Common myeloid progenitor, CD34-positive (primary cell): ENCODE measurements around the gene MAP3K21.

Source experiments
- CTCF ChIA-PET: fragments of 350-600 bp; sonication (Branson Sonifier 250); formaldehyde crosslinking; loops from one replicate; lab custom pipeline; 2021; ENCODE audit warnings: antibody characterized with exemption; lab: Charles Lee
- POLR2A ChIA-PET: fragments of 350-600 bp; sonication (Branson Sonifier 250); formaldehyde crosslinking; loops from one replicate; lab custom pipeline; 2021; ENCODE audit warnings: antibody characterized with exemption; lab: Charles Lee
- DNase-seq, 3 donors: peaks; one replicate each; pipeline versions ENCODE4 v3.0.0 to v3.0.0-alpha.2; 2013
- H3K27ac ChIP-seq, 2 experiments: 1 replicate in 1 of 2; 2 replicates in 1 of 2; pipeline ENCODE4 v1.7.0; 2013; ENCODE audit warnings: inconsistent platforms in 2 of 2, low read length in 2 of 2, mild to moderate bottlenecking in 2 of 2, low read depth in 1 of 2, moderate library complexity in 1 of 2; ENCODE audit not compliant: severe bottlenecking in 2 of 2, insufficient read depth in 1 of 2, poor library complexity in 1 of 2
- H3K27me3 ChIP-seq, 5 experiments: replicated peaks in 2 of 5; 1 replicate in 3 of 5; 2 replicates in 2 of 5; pipeline versions ENCODE4 v1.6.1 to v1.7.0; 2013; ENCODE audit warnings: low read length in 4 of 5, mild to moderate bottlenecking in 2 of 5, moderate library complexity in 2 of 5, inconsistent platforms in 1 of 5; ENCODE audit not compliant: insufficient read depth in 5 of 5, control insufficient read depth in 4 of 5
- H3K36me3 ChIP-seq, 4 experiments: 1 replicate in 2 of 4; 2 replicates in 2 of 4; pipeline versions ENCODE4 v1.6.1 to v1.7.0; 2013; ENCODE audit warnings: low read length in 3 of 4, control low read depth in 1 of 4, mild to moderate bottlenecking in 1 of 4; ENCODE audit not compliant: control insufficient read depth in 4 of 4, insufficient read depth in 4 of 4
- H3K4me1 ChIP-seq, 4 experiments: 1 replicate in 3 of 4; 2 replicates in 1 of 4; pipeline versions ENCODE4 v1.6.1 to v1.7.1; 2013; ENCODE audit warnings: low read length in 3 of 4, mild to moderate bottlenecking in 3 of 4, control low read depth in 1 of 4, inconsistent platforms in 1 of 4, moderate library complexity in 1 of 4; ENCODE audit not compliant: control insufficient read depth in 4 of 4, insufficient read depth in 4 of 4; ENCODE audit errors: control extremely low read depth in 1 of 4
- H3K4me3 ChIP-seq, 7 experiments: 1 replicate in 4 of 7; 2 replicates in 3 of 7; pipeline versions ENCODE4 v1.5.1 to v1.7.0; 2013; ENCODE audit warnings: mild to moderate bottlenecking in 7 of 7, low read length in 6 of 7, moderate library complexity in 6 of 7, inconsistent platforms in 2 of 7, low read depth in 2 of 7, control low read depth in 1 of 7; ENCODE audit not compliant: insufficient read depth in 4 of 7, control insufficient read depth in 1 of 7; ENCODE audit errors: extremely low read depth in 1 of 7
- H3K9me3 ChIP-seq, 5 experiments: 1 replicate in 4 of 5; 2 replicates in 1 of 5; pipeline versions ENCODE4 v1.6.1 to v1.7.1; 2013; ENCODE audit warnings: low read length in 4 of 5, mild to moderate bottlenecking in 2 of 5, inconsistent platforms in 1 of 5, low read depth in 1 of 5, moderate library complexity in 1 of 5; ENCODE audit not compliant: control insufficient read depth in 4 of 5, insufficient read depth in 2 of 5; ENCODE audit errors: control extremely low read depth in 1 of 5
- WGBS: methylation state at CpG from one replicate; pipeline ENCODE4 v1.1.5; 2013; ENCODE audit not compliant: insufficient coverage; 5-methylcytosine and 5-hydroxymethylcytosine counted together

The MAP3K21 gene

DNA sequence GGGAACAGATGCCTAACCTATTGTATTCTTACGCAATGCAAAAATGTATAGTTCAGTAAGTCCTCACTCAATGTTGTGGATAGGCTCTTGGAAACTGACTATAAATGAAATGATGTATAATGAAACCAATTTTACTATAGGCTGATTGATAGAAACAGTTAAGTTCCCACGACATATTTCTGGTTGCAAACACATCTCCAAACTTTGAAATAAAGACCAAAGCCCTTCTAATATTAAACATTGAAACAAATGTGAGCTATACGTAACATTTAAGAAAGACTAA, 29.1 kb downstream of the MAP3K21 start:
- H3K4me3 ChIP-seq, result no peak overlapping the region
- no peaks in the 10 kb centered on the region for H3K4me1 ChIP-seq
- H3K36me3 ChIP-seq, result peaks cover 0 to 3% (median 0%) of the 10 kb centered on the region in 4 experiments
- WGBS, result 88% methylated on average over 1 of the region's 3 CpGs
- H3K27me3 ChIP-seq, result no peaks in the 10 kb centered on the region
- ChIA-PET POLR2A (no interaction called here), CTCF (no interaction called here)
- no peak for DNase-seq
- H3K9me3 ChIP-seq, result no peaks in the 10 kb centered on the region
- no peak overlapping the region for H3K27ac ChIP-seq

DNA sequence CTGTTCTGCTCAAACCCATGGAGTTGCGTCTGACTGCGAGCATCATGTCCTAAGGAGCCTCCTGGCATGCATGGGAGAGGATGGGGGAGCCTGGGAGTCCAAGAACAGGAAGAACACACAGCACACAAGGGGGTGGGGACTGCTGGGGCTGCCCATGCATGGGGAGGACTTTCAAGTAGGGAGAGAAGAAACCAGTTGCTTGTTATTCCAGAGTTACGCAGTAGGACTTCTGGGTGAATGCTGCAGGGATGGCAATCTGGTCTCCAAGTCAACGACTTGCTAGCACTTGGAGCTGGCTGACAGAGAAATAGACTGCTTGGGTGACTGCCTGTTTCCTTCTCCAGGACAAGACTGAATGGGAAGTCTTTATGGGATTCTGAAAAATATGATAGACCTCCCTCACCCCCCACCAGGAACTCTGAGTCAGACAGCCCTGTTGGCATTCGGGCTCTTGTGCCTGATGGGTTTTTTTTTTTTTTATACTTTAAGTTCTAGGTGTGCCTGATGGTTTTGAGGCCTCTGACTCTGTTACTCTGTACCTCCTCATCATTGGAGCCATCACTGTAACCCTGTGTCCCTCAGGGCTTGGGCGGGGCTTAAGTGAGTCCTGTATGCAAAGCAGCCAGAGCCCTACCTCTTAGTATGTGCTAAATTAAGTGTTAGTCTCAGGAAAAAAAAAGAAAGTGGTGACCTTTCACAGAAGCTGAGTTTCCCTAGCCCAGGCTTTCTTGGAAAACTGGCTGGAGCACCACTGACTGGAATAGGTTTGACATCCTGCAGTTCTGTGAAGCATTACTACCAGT, 30.3 kb downstream of the MAP3K21 start:
- Histone ChIP-seq H3K9me3 (no peaks in the 10 kb centered on the region), H3K4me1 (no peaks in the 10 kb centered on the region), H3K4me3 (no peak overlapping the region), H3K36me3 (peaks cover 0 to 5% (median 0%) of the 10 kb centered on the region in 4 experiments), H3K27ac (no peak overlapping the region), H3K27me3 (no peaks in the 10 kb centered on the region)
- ChIA-PET CTCF (no interaction called here), POLR2A (no interaction called here)
- 100% methylated on average over 2 of the region's 6 CpGs for WGBS
- DNase-seq, result no peak

- no peak for DNase-seq
- WGBS, result 93% methylated on average over 3 of the region's 5 CpGs
- H3K9me3 ChIP-seq, result no peaks in the 10 kb centered on the region
- H3K4me1 ChIP-seq, result no peaks in the 10 kb centered on the region
- CTCF ChIA-PET, result interaction anchor here (0.7 to 1.2 kb wide), 3 partner anchors 13 to 29 kb away, joined by 3 read pairs; no protein-coding TSS in a partner anchor
- POLR2A ChIA-PET, result no interaction called here
- no peak overlapping the region for H3K4me3 ChIP-seq
- H3K27me3 ChIP-seq, result no peaks in the 10 kb centered on the region
- no peak overlapping the region for H3K27ac ChIP-seq
- H3K36me3 ChIP-seq, result peaks cover 0 to 5% (median 0%) of the 10 kb centered on the region in 4 experiments
Observed at GRCh38 chr1:233359431-233359830, 31.9 kb downstream of the MAP3K21 start.

- whole genome bisulfite sequencing, result no CpG with 5 or more reads among the region's 2 CpGs
- H3K27ac ChIP-seq, result no peak overlapping the region
- ChIA-PET POLR2A (no interaction called here), CTCF (interaction anchor here (1.0 to 1.2 kb wide), 2 partner anchors 14 to 29 kb away, joined by 3 read pairs; no protein-coding TSS in a partner anchor)
- no peaks in the 10 kb centered on the region for H3K27me3 ChIP-seq
- no peaks in the 10 kb centered on the region for H3K4me1 ChIP-seq
- peaks cover 0 to 5% (median 0%) of the 10 kb centered on the region in 4 experiments for H3K36me3 ChIP-seq
- DNase-seq, result no peak
- no peaks in the 10 kb centered on the region for H3K9me3 ChIP-seq
- no peak overlapping the region for H3K4me3 ChIP-seq
Observed at GRCh38 chr1:233359905-233360304, 32.4 kb downstream of the MAP3K21 start.

DNA sequence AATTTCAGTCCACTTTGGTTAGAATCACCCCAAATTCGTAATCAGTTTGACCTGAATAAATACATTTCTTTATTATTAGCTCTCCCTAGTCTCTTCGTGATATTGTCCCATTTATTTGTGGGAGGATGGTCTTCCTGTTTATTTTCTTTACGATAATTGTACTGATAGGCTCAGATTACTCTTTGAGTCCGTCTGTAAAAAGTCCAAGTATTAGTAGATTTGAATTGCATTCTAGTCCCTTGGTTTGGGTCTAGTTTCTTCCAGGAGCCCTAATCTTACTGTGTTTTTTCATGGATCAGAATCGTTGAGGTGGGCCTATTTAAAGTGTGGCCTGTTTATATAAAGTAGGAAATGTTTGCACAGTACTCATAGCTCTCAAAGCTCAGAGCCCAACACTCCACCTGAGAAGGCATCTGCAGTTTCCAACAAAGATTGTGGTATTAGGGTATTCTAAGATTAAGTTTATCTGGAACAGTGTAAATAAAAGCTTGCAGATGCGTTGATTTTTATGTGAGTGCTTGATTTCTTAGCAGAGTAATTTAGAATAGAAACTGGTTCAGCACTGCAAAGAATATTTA, 33.1 kb downstream of the MAP3K21 start:
- Histone ChIP-seq H3K4me3 (no peak overlapping the region), H3K36me3 (peaks cover 0 to 4% (median 0%) of the 10 kb centered on the region in 4 experiments), H3K27ac (no peak overlapping the region), H3K9me3 (no peaks in the 10 kb centered on the region), H3K4me1 (no peaks in the 10 kb centered on the region), H3K27me3 (no peaks in the 10 kb centered on the region)
- ChIA-PET POLR2A (no interaction called here), CTCF (interaction anchor here (1.2 kb wide), 1 partner anchor 30 kb away, joined by 3 read pairs; no protein-coding TSS in a partner anchor)
- no peak for DNase-seq
- WGBS, result 80% methylated on average over 3 of the region's 6 CpGs

DNA sequence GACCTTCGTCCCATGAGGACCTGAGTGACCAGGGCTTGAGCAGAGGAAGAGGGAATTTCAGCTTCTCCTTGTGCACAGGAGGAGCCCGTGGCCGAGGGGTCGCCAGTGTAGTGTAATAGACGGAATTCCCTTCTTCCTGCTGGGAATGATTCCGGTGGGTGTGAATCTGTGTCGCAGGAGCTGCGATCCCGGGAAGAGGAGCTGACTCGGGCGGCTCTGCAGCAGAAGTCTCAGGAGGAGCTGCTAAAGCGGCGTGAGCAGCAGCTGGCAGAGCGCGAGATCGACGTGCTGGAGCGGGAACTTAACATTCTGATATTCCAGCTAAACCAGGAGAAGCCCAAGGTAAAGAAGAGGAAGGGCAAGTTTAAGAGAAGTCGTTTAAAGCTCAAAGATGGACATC, 34.4 kb downstream of the MAP3K21 start:
- no peak for DNase-seq
- no peaks in the 10 kb centered on the region for H3K27me3 ChIP-seq
- H3K9me3 ChIP-seq, result no peaks in the 10 kb centered on the region
- POLR2A ChIA-PET, result interaction anchor here (0.6 kb wide), 1 partner anchor 926 kb away, joined by 3 read pairs; no protein-coding TSS in a partner anchor
- no peaks in the 10 kb centered on the region for H3K4me1 ChIP-seq
- H3K27ac ChIP-seq, result no peak overlapping the region
- 97% methylated on average over 18 of the region's 19 CpGs for WGBS
- CTCF ChIA-PET, result interaction anchor here (0.8 to 1.3 kb wide), 3 partner anchors 13 to 705 kb away, joined by 3 to 4 read pairs (median 3); no protein-coding TSS in a partner anchor
- H3K4me3 ChIP-seq, result no peak overlapping the region
- peaks cover 0 to 2% (median 0%) of the 10 kb centered on the region in 4 experiments for H3K36me3 ChIP-seq

GRCh38 chr1:233362743-233363142, 35.2 kb downstream of the MAP3K21 start:
- no peaks in the 10 kb centered on the region for H3K9me3 ChIP-seq
- POLR2A ChIA-PET, result no interaction called here
- no peak overlapping the region for H3K4me3 ChIP-seq
- CTCF ChIA-PET, result interaction anchor here (0.8 to 2.4 kb wide), 4 partner anchors 11 to 704 kb away, joined by 3 to 6 read pairs (median 4); no protein-coding TSS in a partner anchor
- no peak overlapping the region for H3K27ac ChIP-seq
- no CpG with 5 or more reads among the region's 1 CpG for WGBS
- no peak for DNase-seq
- no peaks in the 10 kb centered on the region for H3K27me3 ChIP-seq
- H3K4me1 ChIP-seq, result no peaks in the 10 kb centered on the region
- peaks cover 0 to 2% (median 0%) of the 10 kb centered on the region in 4 experiments for H3K36me3 ChIP-seq
